Glutamatergic neuron (in vitro differentiated cells): Measurements from ENCODE around the gene POMT1. TPM values are rescaled to one million over a fixed set of nuclear protein-coding genes. Genes with fewer than 3 reads are reported as not detected.

Source experiments
- DNase-seq: peaks from one replicate; pipeline ENCODE4 v3.0.0; 2022
- H3K27ac Mint-ChIP-seq: one replicate; pipeline ENCODE4 v1.8.0; 2020; ENCODE audit warnings: mild to moderate bottlenecking, mixed read lengths, inconsistent platforms; ENCODE audit not compliant: unreplicated experiment
- H3K27me3 Mint-ChIP-seq: one replicate; pipeline ENCODE4 v1.8.0; 2020; ENCODE audit warnings: mild to moderate bottlenecking, moderate library complexity, mixed read lengths, inconsistent platforms; ENCODE audit not compliant: unreplicated experiment
- H3K36me3 Mint-ChIP-seq: one replicate; pipeline ENCODE4 v1.8.0; 2020; ENCODE audit warnings: mild to moderate bottlenecking, mixed read lengths, inconsistent platforms; ENCODE audit not compliant: unreplicated experiment
- H3K4me1 Mint-ChIP-seq: one replicate; pipeline ENCODE4 v1.8.0; 2020; ENCODE audit warnings: mild to moderate bottlenecking, low read depth, mixed read lengths, inconsistent platforms; ENCODE audit not compliant: unreplicated experiment
- H3K4me3 Mint-ChIP-seq: one replicate; pipeline ENCODE4 v1.8.0; 2020; ENCODE audit warnings: mild to moderate bottlenecking, mixed read lengths, inconsistent platforms; ENCODE audit not compliant: unreplicated experiment
- H3K9me3 Mint-ChIP-seq: one replicate; pipeline ENCODE4 v1.8.0; 2020; ENCODE audit warnings: mild to moderate bottlenecking, moderate library complexity, mixed read lengths, inconsistent platforms; ENCODE audit not compliant: unreplicated experiment
- CTCF ChIP-seq: fragments of 200-600 bp; sonication (generic); IDR thresholded peaks from one replicate; pipeline ENCODE4 v1.5.0; 2021; ENCODE audit not compliant: partially characterized antibody, unreplicated experiment
- total RNA-seq: library from RNA; stranded (reverse); fragmentation: NEBNext Ultra II Directional; extraction: Animal tissue kit (Norgen Biotek cat#: 25700); gene quantifications from one replicate; pipeline ENCODE4 v1.2.1, GENCODE V29; 2021; ENCODE audit not compliant: unreplicated experiment

Gene POMT1
- total RNA-seq, 1 donor from 2014 or later: 108 TPM

GRCh38 chr9:131516100-131516499 lies 13.4 kb downstream of the POMT1 start:
- no peaks in the 10 kb centered on the region for H3K36me3 Mint-ChIP-seq
- peaks cover 1% of the 10 kb centered on the region for H3K9me3 Mint-ChIP-seq
- no peak for DNase-seq
- H3K27ac Mint-ChIP-seq: no peak overlapping the region
- H3K27me3 Mint-ChIP-seq: peaks cover 3% of the 10 kb centered on the region
- no peak for TF ChIP-seq CTCF
- no peak overlapping the region for H3K4me3 Mint-ChIP-seq
- no peaks in the 10 kb centered on the region for H3K4me1 Mint-ChIP-seq

- no peaks in the 10 kb centered on the region for H3K4me1 Mint-ChIP-seq
- no peak overlapping the region for H3K4me3 Mint-ChIP-seq
- no peak for TF ChIP-seq CTCF
- peaks cover 3% of the 10 kb centered on the region for H3K27me3 Mint-ChIP-seq
- DNase-seq: no peak
- peaks cover 2% of the 10 kb centered on the region for H3K9me3 Mint-ChIP-seq
- no peaks in the 10 kb centered on the region for H3K36me3 Mint-ChIP-seq
- H3K27ac Mint-ChIP-seq: no peak overlapping the region
These were observed 14.2 kb downstream of the POMT1 start for GRCh38 chr9:131516930-131517329.

GRCh38 chr9:131517761-131518190 lies 15.1 kb downstream of the POMT1 start:
- Mint-ChIP-seq H3K36me3 (no peaks in the 10 kb centered on the region), H3K27ac (no peak overlapping the region), H3K27me3 (peaks cover 3% of the 10 kb centered on the region), H3K4me3 (no peak overlapping the region), H3K4me1 (no peaks in the 10 kb centered on the region), H3K9me3 (peaks cover 2% of the 10 kb centered on the region)
- no peak for TF ChIP-seq CTCF
- DNase-seq: no peak

- TF ChIP-seq CTCF: no peak
- Mint-ChIP-seq H3K4me1 (no peaks in the 10 kb centered on the region), H3K36me3 (no peaks in the 10 kb centered on the region), H3K27ac (no peak overlapping the region), H3K4me3 (no peak overlapping the region), H3K9me3 (peaks cover 2% of the 10 kb centered on the region), H3K27me3 (peaks cover 3% of the 10 kb centered on the region)
- no peak for DNase-seq
These were observed 15.8 kb downstream of the POMT1 start for GRCh38 chr9:131518553-131518952.

- Mint-ChIP-seq H3K36me3 (no peaks in the 10 kb centered on the region), H3K27me3 (no peaks in the 10 kb centered on the region), H3K27ac (no peak overlapping the region), H3K4me3 (no peak overlapping the region), H3K9me3 (peaks cover 2% of the 10 kb centered on the region), H3K4me1 (no peaks in the 10 kb centered on the region)
- no peak for TF ChIP-seq CTCF
- no peak for DNase-seq
These were observed 17.8 kb downstream of the POMT1 start for GRCh38 chr9:131520503-131520902.
